Spleen (tissue), 11 donors: Measurements from ENCODE around the gene FAM83F. TPM values are rescaled to one million over a fixed set of nuclear protein-coding genes. Genes with fewer than 3 reads are reported as not detected.
"Not testable (repeated sequence)": the region's sequence is repeated elsewhere in the genome, so short reads cannot be mapped to it uniquely, and the experiment has no call there.

Source experiments
- DNase-seq: peaks from one replicate; pipeline ENCODE4 v3.0.0-alpha.2; 2020
- H3K27ac ChIP-seq, 8 donors: fragments of 200-600 bp; sonication (generic) in 7 of 8; 1 replicate in 4 of 8; 2 replicates in 4 of 8; pipeline versions ENCODE4 v1.5.0 to v1.8.0; 2016 to 2021; ENCODE audit warnings: inconsistent platforms in 4 of 8, mild to moderate bottlenecking in 4 of 8, moderate library complexity in 1 of 8
- H3K27me3 ChIP-seq, 7 donors: fragments of 200-600 bp; sonication (generic) in 6 of 7; replicated peaks in 1 of 7; 1 replicate in 4 of 7; 2 replicates in 3 of 7; pipeline versions ENCODE4 v1.5.0 to v1.8.0; 2016 to 2021; ENCODE audit warnings: inconsistent platforms in 3 of 7, mild to moderate bottlenecking in 1 of 7
- H3K36me3 ChIP-seq, 6 donors: fragments of 200-600 bp; sonication (generic) in 5 of 6; 1 replicate in 4 of 6; 2 replicates in 2 of 6; pipeline versions ENCODE4 v1.5.0 to v1.8.0; 2016 to 2021; ENCODE audit warnings: inconsistent platforms in 2 of 6
- H3K4me1 ChIP-seq, 6 donors: fragments of 200-600 bp; sonication (generic) in 5 of 6; 1 replicate in 3 of 6; 2 replicates in 3 of 6; pipeline versions ENCODE4 v1.5.0 to v1.8.0; 2016 to 2021; ENCODE audit warnings: inconsistent platforms in 3 of 6
- H3K4me3 ChIP-seq, 8 donors: fragments of 200-600 bp; sonication (generic) in 7 of 8; 1 replicate in 4 of 8; 2 replicates in 4 of 8; pipeline versions ENCODE4 v1.5.0 to v1.8.0; 2016 to 2021; ENCODE audit warnings: inconsistent platforms in 4 of 8, mild to moderate bottlenecking in 4 of 8, moderate library complexity in 2 of 8
- H3K9me3 ChIP-seq, 8 donors: fragments of 200-600 bp; sonication (generic) in 7 of 8; 1 replicate in 4 of 8; 2 replicates in 4 of 8; pipeline versions ENCODE4 v1.5.0 to v1.8.0; 2016 to 2021; ENCODE audit warnings: inconsistent platforms in 4 of 8
- POLR2A ChIP-seq, 3 donors: fragments of 450-650 bp; IDR thresholded peaks; one replicate each; pipeline ENCODE4 v1.5.1; 2017; ENCODE audit warnings: antibody characterized with exemption in 3 of 3, mild to moderate bottlenecking in 1 of 3
- POLR2AphosphoS5 ChIP-seq, 3 donors: sonication (generic); formaldehyde crosslinking; IDR thresholded peaks; one replicate each; pipeline ENCODE4 v1.5.1; 2017; ENCODE audit warnings: antibody characterized with exemption in 3 of 3
- WGBS, 5 donors: extraction: QIAGEN DNeasy Blood & Tissue Kit in 3 of 5; methylation state at CpG; one replicate each; pipeline versions ENCODE4 v1.1.5 to v1.1.7; 2013 to 2018; 5-methylcytosine and 5-hydroxymethylcytosine counted together
- intact Hi-C: fragments of 100-400 bp; cut with DNase I; formaldehyde crosslinking; loops from one replicate; pipeline ENCODE4 v1.15.0; 2023; ENCODE audit warnings: low total_unique reads
- polyA plus RNA-seq, 3 donors: library from polyadenylated mRNA; stranded (reverse); fragments of 200-250 nt; gene quantifications; one replicate each; pipeline ENCODE4 v1.2.1, GENCODE V29; 2013
- total RNA-seq, 7 donors: library from RNA; depleted of rRNA in 3 of 7; stranded (reverse); fragments of >200 nt in 3 of 7; fragmentation: NEBNext Ultra II Directional in 4 of 7; extraction: Animal tissue kit (Norgen Biotek cat#: 25700) in 4 of 7; gene quantifications; one replicate each; pipeline versions ENCODE4 v1.1.0 to v1.2.1, GENCODE V29; 2016 to 2021
- TF ChIP-seq, protein P1 (sequence below), 11 experiments: fragments of 200-600 bp in 7 of 11; fragments of 450-650 bp in 4 of 11; sonication (generic) in 4 of 11; IDR thresholded peaks in 8 of 11; conservative IDR thresholded peaks in 3 of 11; 1 replicate in 7 of 11; 2 replicates in 4 of 11; pipeline versions ENCODE4 v1.4.0 to v1.8.0; 2016 to 2021; ENCODE audit warnings: antibody characterized with exemption in 11 of 11, inconsistent platforms in 4 of 11, mild to moderate bottlenecking in 1 of 11
- donor health status: healthy with polysubstance abuse.
- donor health status: DM: no; HTN: no; CAD: no; lungs with moderate emphysema.
- donor health status: DM: no; HTN: no; CAD: no.
- donor health status: Bipolar disorder and iron deficiency.
- donor health status: healthy.
- donor health status: DM: no; HTN: no; CAD: no.
- donor health status: DM: yes; HTN: yes; CAD: no.

FAM83F gene
- total and polyA plus RNA-seq, 10 donors: 0.02 to 0.28 (median 0.12) TPM; not detected in 2

DNA sequence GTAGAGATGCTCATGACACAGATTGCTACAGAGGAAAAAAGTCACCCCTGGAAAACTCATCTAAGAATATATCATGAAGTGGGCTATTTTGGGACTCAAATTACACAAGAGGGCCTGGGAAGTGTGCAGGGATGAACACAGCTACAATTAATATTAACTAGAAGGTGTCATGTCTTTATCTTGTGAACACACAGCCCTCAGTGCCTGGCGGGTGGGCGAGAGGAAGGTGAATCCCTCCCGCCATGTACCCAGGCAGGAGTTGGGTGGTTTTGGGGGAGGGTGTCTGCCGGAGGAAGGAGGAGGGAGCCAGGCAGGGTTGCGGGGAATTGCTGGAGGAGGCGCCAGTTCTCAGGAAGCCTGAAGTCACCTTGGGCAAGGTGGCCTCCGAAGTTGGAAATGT, 5.1 kb upstream of the FAM83F start:
- H3K27me3 ChIP-seq: peaks cover 0 to 44% (median 21%) of the 10 kb centered on the region in 7 donors
- WGBS, 5 donors: 82 to 95% (median 85%) methylated on average over 7 of the region's 7 CpGs

DNA sequence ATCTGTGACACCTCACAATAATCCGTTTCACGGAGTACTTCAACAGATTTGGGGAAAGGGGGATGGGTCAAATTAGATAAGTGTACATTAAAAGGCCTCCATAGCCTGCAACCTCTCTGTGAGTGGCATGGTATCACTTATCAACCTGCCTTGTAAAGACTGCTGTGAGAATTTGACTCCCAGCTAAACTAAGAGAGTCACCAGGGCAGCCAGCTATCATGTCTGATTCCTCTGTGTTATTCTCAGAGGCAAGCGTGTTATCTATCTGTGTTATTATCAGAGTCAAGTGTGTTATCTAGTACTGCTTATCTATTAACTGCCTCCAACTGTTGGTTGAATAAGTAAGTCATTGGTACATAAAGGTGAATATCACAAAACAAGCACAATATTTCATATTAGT, 4.1 kb upstream of the FAM83F start:
- Histone ChIP-seq H3K9me3 (no peaks in the 10 kb centered on the region), H3K4me3 (no peak overlapping the region), H3K27ac (no peak overlapping the region), H3K27me3 (peaks cover 0 to 54% (median 30%) of the 10 kb centered on the region in 7 donors), H3K4me1 (peaks cover 0 to 18% (median 12%) of the 10 kb centered on the region in 6 donors), H3K36me3 (no peaks in the 10 kb centered on the region)
- WGBS, 5 donors: 84 to 100% (median 94%) methylated on average over 3 of the region's 3 CpGs
- DNase-seq: no peak
- intact Hi-C loops: no loop called here
- TF ChIP-seq, protein P1, sequence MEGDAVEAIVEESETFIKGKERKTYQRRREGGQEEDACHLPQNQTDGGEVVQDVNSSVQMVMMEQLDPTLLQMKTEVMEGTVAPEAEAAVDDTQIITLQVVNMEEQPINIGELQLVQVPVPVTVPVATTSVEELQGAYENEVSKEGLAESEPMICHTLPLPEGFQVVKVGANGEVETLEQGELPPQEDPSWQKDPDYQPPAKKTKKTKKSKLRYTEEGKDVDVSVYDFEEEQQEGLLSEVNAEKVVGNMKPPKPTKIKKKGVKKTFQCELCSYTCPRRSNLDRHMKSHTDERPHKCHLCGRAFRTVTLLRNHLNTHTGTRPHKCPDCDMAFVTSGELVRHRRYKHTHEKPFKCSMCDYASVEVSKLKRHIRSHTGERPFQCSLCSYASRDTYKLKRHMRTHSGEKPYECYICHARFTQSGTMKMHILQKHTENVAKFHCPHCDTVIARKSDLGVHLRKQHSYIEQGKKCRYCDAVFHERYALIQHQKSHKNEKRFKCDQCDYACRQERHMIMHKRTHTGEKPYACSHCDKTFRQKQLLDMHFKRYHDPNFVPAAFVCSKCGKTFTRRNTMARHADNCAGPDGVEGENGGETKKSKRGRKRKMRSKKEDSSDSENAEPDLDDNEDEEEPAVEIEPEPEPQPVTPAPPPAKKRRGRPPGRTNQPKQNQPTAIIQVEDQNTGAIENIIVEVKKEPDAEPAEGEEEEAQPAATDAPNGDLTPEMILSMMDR (IDR thresholded peaks at IDR 0.05 in 8 of 11, conservative IDR thresholded peaks at IDR 0.05 in 3 of 11): no peak
- TF ChIP-seq POLR2AphosphoS5 (IDR thresholded peaks at IDR 0.05) (no peak), POLR2A (IDR thresholded peaks at IDR 0.05) (no peak)

More for the DNA sequence above, 5.1 kb upstream of the FAM83F start:
- no peaks in the 10 kb centered on the region for H3K36me3 ChIP-seq
- DNase-seq: no peak
- no peak overlapping the region for H3K27ac ChIP-seq
- no peak overlapping the region for H3K4me3 ChIP-seq
- H3K4me1 ChIP-seq: peaks cover 0 to 9% (median 5%) of the 10 kb centered on the region in 6 donors
- no peak for TF ChIP-seq POLR2A (IDR thresholded peaks at IDR 0.05)
- TF ChIP-seq POLR2AphosphoS5 (IDR thresholded peaks at IDR 0.05): no peak
- TF ChIP-seq, protein P1 (IDR thresholded peaks at IDR 0.05 in 8 of 11, conservative IDR thresholded peaks at IDR 0.05 in 3 of 11): no peak
- no peaks in the 10 kb centered on the region for H3K9me3 ChIP-seq
- intact Hi-C loops: no loop called here

DNA sequence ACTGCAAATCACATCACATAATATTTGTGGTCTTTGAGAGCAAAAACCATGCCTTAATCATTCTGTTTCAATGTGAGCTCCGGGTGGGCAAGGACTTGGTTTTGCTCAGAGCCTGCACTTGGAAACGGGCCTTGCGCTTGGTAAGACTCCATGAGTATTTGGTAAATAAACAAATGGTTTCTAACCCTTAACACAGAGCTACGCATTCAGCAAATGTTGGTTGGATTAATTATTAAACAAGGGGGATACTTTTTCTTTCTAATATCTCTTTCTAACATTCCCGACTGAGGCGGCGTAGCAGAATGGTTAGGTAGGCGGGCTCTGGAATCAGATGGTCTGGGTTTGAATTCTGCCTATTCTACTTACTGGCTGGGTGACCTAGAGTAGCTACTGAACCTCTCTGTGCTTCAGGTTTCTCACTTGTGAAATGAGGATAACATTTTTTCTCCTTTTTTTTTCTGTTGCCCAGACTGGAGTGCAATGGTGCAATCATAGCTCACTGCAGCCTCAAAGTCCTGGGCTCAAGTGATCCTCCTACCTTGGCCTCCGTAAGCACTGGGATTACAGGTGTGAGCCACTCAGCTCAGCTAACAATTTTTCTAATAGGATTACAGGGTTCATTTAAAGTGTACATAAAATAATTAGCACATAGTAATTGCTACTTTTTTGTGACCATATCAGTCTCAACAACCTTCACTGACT, 3.4 kb upstream of the FAM83F start:
- H3K27me3 ChIP-seq: peaks cover 0 to 60% (median 36%) of the 10 kb centered on the region in 7 donors
- TF ChIP-seq, protein P1 (IDR thresholded peaks at IDR 0.05 in 8 of 11, conservative IDR thresholded peaks at IDR 0.05 in 3 of 11): no peak
- no peak for TF ChIP-seq POLR2AphosphoS5 (IDR thresholded peaks at IDR 0.05)
- no peak for DNase-seq
- 92 to 97% (median 95%) methylated on average over 9 of the region's 9 CpGs for WGBS, 5 donors
- no peak overlapping the region for H3K27ac ChIP-seq
- intact Hi-C loops: no loop called here
- no peak overlapping the region for H3K4me3 ChIP-seq
- H3K4me1 ChIP-seq: peaks cover 0 to 18% (median 12%) of the 10 kb centered on the region in 6 donors
- H3K9me3 ChIP-seq: no peaks in the 10 kb centered on the region
- H3K36me3 ChIP-seq: no peaks in the 10 kb centered on the region

DNA sequence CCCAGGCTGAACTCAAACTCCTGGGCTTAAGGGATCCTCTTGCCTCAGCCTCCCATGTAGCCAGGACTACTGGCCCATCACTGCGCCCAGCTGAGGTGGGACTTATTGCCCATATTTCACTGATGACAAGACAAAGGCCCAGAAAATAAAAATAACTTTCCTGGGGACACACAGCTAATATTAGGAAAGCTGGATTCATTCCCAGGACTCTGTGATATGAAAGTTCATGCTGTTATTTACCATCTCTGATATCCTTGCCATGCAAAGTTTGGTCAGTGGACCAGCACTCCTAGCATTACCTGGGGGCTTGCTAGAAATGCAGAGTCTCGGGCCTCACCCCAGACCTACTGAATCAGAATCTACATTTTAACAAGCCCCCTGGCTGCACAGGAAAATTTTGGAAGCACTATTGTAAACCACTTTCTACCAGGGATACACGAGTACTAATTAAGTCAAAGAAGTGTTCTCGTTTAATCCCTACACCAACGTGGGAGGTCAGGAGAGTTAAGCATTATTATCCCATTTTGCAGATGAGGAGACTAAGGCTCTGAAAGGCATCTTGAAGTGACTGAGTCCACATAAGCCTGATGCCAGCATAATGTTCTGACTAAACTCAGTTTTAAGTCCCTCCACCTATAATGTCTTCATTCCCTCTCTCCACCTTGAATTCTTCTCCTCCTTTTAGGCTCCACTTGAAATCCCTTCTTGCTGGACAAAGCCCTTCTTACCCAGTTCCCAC, 2.5 kb upstream of the FAM83F start:
- no peak for DNase-seq
- no peaks in the 10 kb centered on the region for H3K36me3 ChIP-seq
- TF ChIP-seq, protein P1 (IDR thresholded peaks at IDR 0.05 in 8 of 11, conservative IDR thresholded peaks at IDR 0.05 in 3 of 11): no peak
- TF ChIP-seq POLR2A (IDR thresholded peaks at IDR 0.05): no peak
- peaks cover 0 to 66% (median 36%) of the 10 kb centered on the region in 7 donors for H3K27me3 ChIP-seq
- H3K4me1 ChIP-seq: peaks cover 0 to 18% (median 12%) of the 10 kb centered on the region in 6 donors
- intact Hi-C loops: no loop called here
- no peak overlapping the region for H3K27ac ChIP-seq
- 83 to 96% (median 92%) methylated on average over 5 of the region's 5 CpGs for WGBS, 5 donors
- no peak overlapping the region for H3K4me3 ChIP-seq
- H3K9me3 ChIP-seq: no peaks in the 10 kb centered on the region

DNA sequence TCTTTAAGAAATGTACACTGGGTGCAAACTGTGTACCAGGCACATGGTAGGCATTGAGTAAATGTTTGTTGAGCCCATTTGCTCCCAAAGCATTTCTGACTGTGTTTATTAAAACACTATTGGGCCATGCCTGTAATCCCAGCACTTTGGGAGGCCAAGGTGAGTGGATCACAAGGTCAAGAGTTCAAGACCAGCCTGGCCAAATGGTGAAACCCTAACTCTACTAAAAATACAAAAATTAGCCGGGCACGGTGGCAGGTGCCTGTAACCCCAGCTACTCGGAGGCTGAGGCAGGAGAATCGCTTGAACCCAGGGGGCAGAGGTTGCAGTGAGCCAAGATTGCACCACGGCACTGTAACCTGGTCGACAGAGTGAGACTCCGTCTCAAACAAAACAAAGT, 1.9 kb upstream of the FAM83F start:
- H3K9me3 ChIP-seq, DNase-seq, H3K36me3 ChIP-seq, H3K27ac ChIP-seq, H3K4me3 ChIP-seq, intact Hi-C loops: not testable (repeated sequence)
- 92 to 96% (median 95%) methylated on average over 7 of the region's 7 CpGs for WGBS, 5 donors
- peaks cover 0 to 23% (median 14%) of the 10 kb centered on the region in 6 donors for H3K4me1 ChIP-seq
- H3K27me3 ChIP-seq: peaks cover 0 to 71% (median 36%) of the 10 kb centered on the region in 7 donors
